IMR-90 (cell line): ENCODE data around the gene SMC1B. TPM values are rescaled to one million over a fixed set of nuclear protein-coding genes. Genes with fewer than 3 reads are reported as not detected.

Experiments
- ATAC-seq: fragments of 200-7000 bp; cut with Tn5 transposase; 2 replicates; pipeline ENCODE4 v1.9.1; 2020; ENCODE audit warnings: low read depth, mild to moderate bottlenecking, moderate library complexity
- BruUV-seq: library from RNA; stranded (reverse); fragments of 400-500 nt; replicated peaks from 2 replicates; lab custom pipeline; 2021; lab: Mats Ljungman, UMichigan
- CTCF ChIA-PET: fragments of 300-600 bp; formaldehyde crosslinking; extraction: SDS; loops from one replicate; lab custom pipeline; 2021; ENCODE audit warnings: antibody characterized with exemption; lab: Yijun Ruan, JAX
- POLR2A ChIA-PET: fragments of 300-600 bp; sonication (Branson Sonifier 250); formaldehyde crosslinking; loops from one replicate; lab custom pipeline; 2022; ENCODE audit warnings: antibody characterized with exemption; ENCODE audit not compliant: unreplicated experiment; lab: Charles Lee
- DNase-seq: peaks from one replicate; pipeline ENCODE4 v3.0.0; 2013
- H2AFZ ChIP-seq: replicated peaks from 2 replicates; pipeline ENCODE3; 2013; ENCODE audit warnings: low read length, mild to moderate bottlenecking; ENCODE audit not compliant: poor library complexity
- H2AK5ac ChIP-seq: 2 replicates; pipeline ENCODE4 v1.6.1; 2013; ENCODE audit warnings: low read depth, low read length, inconsistent platforms
- H2AK9ac ChIP-seq: replicated peaks from 2 replicates; pipeline ENCODE3; 2013; ENCODE audit warnings: mild to moderate bottlenecking, low read depth, low read length, moderate library complexity; ENCODE audit not compliant: poor library complexity
- H2BK120ac ChIP-seq: 2 replicates; pipeline ENCODE4 v1.6.1; 2013; ENCODE audit warnings: low read depth, low read length, inconsistent platforms
- H2BK15ac ChIP-seq: 3 replicates; pipeline ENCODE4 v1.6.1; 2013; ENCODE audit warnings: low read depth, low read length, inconsistent platforms
- H2BK20ac ChIP-seq: 2 replicates; pipeline ENCODE4 v1.6.1; 2013; ENCODE audit warnings: low read depth, mild to moderate bottlenecking, inconsistent platforms, low read length, moderate library complexity
- H2BK5ac ChIP-seq: 2 replicates; pipeline ENCODE4 v1.6.1; 2013; ENCODE audit warnings: mild to moderate bottlenecking, low read depth, low read length, inconsistent platforms; ENCODE audit not compliant: poor library complexity, severe bottlenecking
- H3K14ac ChIP-seq: replicated peaks from 2 replicates; pipeline ENCODE4 v1.6.1; 2013; ENCODE audit warnings: low read depth, low read length, inconsistent platforms
- H3K18ac ChIP-seq: 2 replicates; pipeline ENCODE4 v1.6.1; 2013; ENCODE audit warnings: low read depth, low read length, control low read depth
- H3K23ac ChIP-seq: 2 replicates; pipeline ENCODE4 v1.6.1; 2013; ENCODE audit warnings: low read depth, low read length, inconsistent platforms
- H3K27ac ChIP-seq: 2 replicates; pipeline ENCODE4 v1.5.1; 2013; ENCODE audit warnings: mild to moderate bottlenecking, control low read depth, low read length; ENCODE audit not compliant: insufficient read depth
- H3K27me3 ChIP-seq: 2 replicates; pipeline ENCODE4 v1.6.1; 2013; ENCODE audit warnings: low read length; ENCODE audit not compliant: control insufficient read depth, insufficient read depth
- H3K36me3 ChIP-seq: 2 replicates; pipeline ENCODE4 v1.6.1; 2013; ENCODE audit warnings: low read length, mixed read lengths; ENCODE audit not compliant: control insufficient read depth, insufficient read depth
- H3K4ac ChIP-seq: 2 replicates; pipeline ENCODE4 v1.6.1; 2013; ENCODE audit warnings: low read depth, low read length, inconsistent platforms
- H3K4me1 ChIP-seq: 2 replicates; pipeline ENCODE4 v1.6.1; 2013; ENCODE audit warnings: low read length, mixed read lengths; ENCODE audit not compliant: control insufficient read depth, insufficient read depth
- H3K4me2 ChIP-seq: 2 replicates; pipeline ENCODE4 v1.6.1; 2013; ENCODE audit warnings: low read depth, mild to moderate bottlenecking, control low read depth, low read length, moderate library complexity
- H3K4me3 ChIP-seq: 2 replicates; pipeline ENCODE4 v1.5.1; 2013; ENCODE audit warnings: low read depth, mild to moderate bottlenecking, control low read depth, low read length, moderate library complexity; ENCODE audit not compliant: insufficient read depth
- H3K56ac ChIP-seq: 2 replicates; pipeline ENCODE4 v1.6.1; 2013; ENCODE audit warnings: low read length, inconsistent platforms; ENCODE audit not compliant: insufficient read depth; ENCODE audit errors: extremely low read depth
- H3K79me1 ChIP-seq, 2 experiments: 2 replicates each; pipeline ENCODE4 v1.6.1; 2013; ENCODE audit warnings: low read length in 2 of 2, inconsistent platforms in 1 of 2, low read depth in 1 of 2
- H3K9ac ChIP-seq: 2 replicates; pipeline ENCODE4 v1.6.1; 2013; ENCODE audit warnings: low read depth, low read length, control low read depth
- H3K9me1 ChIP-seq: 2 replicates; pipeline ENCODE4 v1.6.1; 2013; ENCODE audit warnings: low read length, inconsistent platforms; ENCODE audit not compliant: insufficient read depth
- H3K9me3 ChIP-seq: 2 replicates; pipeline ENCODE4 v1.6.1; 2013; ENCODE audit warnings: low read length; ENCODE audit not compliant: control insufficient read depth, insufficient read depth
- H4K20me1 ChIP-seq: 2 replicates; pipeline ENCODE4 v1.6.1; 2013; ENCODE audit warnings: low read length, inconsistent platforms; ENCODE audit not compliant: insufficient read depth
- H4K5ac ChIP-seq: 2 replicates; pipeline ENCODE4 v1.6.1; 2013; ENCODE audit warnings: mild to moderate bottlenecking, low read depth, low read length, control low read depth
- H4K8ac ChIP-seq, 2 experiments: 2 replicates each; pipeline ENCODE4 v1.6.1; 2013; ENCODE audit warnings: low read depth in 2 of 2, low read length in 2 of 2, control low read depth in 1 of 2, inconsistent platforms in 1 of 2
- H4K91ac ChIP-seq: 2 replicates; pipeline ENCODE4 v1.6.1; 2013; ENCODE audit warnings: low read depth, low read length, inconsistent platforms; ENCODE audit not compliant: insufficient read depth
- BHLHE40 ChIP-seq: fragments of 150-350 bp; IDR thresholded peaks from 2 replicates; pipeline ENCODE4 v1.6.1; 2016; ENCODE audit warnings: mild to moderate bottlenecking, low read depth, low read length
- CEBPB ChIP-seq: IDR thresholded peaks from 2 replicates; pipeline ENCODE4 v1.6.1; 2012; ENCODE audit warnings: low read depth, low read length, improper control_type of control experiment
- CHD1 ChIP-seq: IDR thresholded peaks from 2 replicates; pipeline ENCODE4 v1.6.1; 2012; ENCODE audit warnings: low read depth, low read length, improper control_type of control experiment
- FOS ChIP-seq: fragments of 150-350 bp; IDR thresholded peaks from 2 replicates; pipeline ENCODE4 v1.6.1; 2016; ENCODE audit warnings: low read depth, low read length
- MXI1 ChIP-seq: IDR thresholded peaks from 2 replicates; pipeline ENCODE4 v1.6.1; 2012; ENCODE audit warnings: low read depth, mild to moderate bottlenecking, low read length, moderate library complexity, borderline replicate concordance
- NFE2L2 ChIP-seq: fragments of 150-350 bp; IDR thresholded peaks from 2 replicates; pipeline ENCODE4 v1.6.1; 2016; ENCODE audit warnings: low read depth, mild to moderate bottlenecking, low read length
- RCOR1 ChIP-seq: IDR thresholded peaks from 2 replicates; pipeline ENCODE4 v1.6.1; 2012; ENCODE audit warnings: mild to moderate bottlenecking, low read length, improper control_type of control experiment; ENCODE audit not compliant: insufficient replicate concordance
- RFX5 ChIP-seq: IDR thresholded peaks from 2 replicates; pipeline ENCODE4 v1.8.0; 2012; ENCODE audit warnings: low read depth, mild to moderate bottlenecking, low read length, moderate library complexity
- SMC3 ChIP-seq: fragments of 150-350 bp; IDR thresholded peaks from 2 replicates; pipeline ENCODE4 v1.6.1; 2016; ENCODE audit warnings: low read depth, mild to moderate bottlenecking, antibody characterized with exemption, low read length, moderate library complexity
- WGBS, 2 experiments: methylation state at CpG; one replicate each; pipeline versions ENCODE4 v1.1.5 to v1.1.7; 2013; ENCODE audit warnings: missing lambda C conversion rate in 2 of 2; ENCODE audit not compliant: insufficient read length in 1 of 2; ENCODE audit errors: extremely low coverage in 2 of 2; 5-methylcytosine and 5-hydroxymethylcytosine counted together
- dilution Hi-C: fragments of 300-500 bp; cut with HindIII; formaldehyde crosslinking; loops from one replicate; pipeline ENCODE4 v1.14.3; 2018; ENCODE audit warnings: low sequenced_read_pairs; ENCODE audit not compliant: unreplicated experiment
- in situ Hi-C: fragments of 300-500 bp; cut with MboI; formaldehyde crosslinking; loops from 3 replicates; pipeline ENCODE4 v1.14.3; 2019; ENCODE audit warnings: low sequenced_read_pairs, inconsistent platforms, mixed read lengths
- intact Hi-C: fragments of 100-400 bp; cut with micrococcal nuclease; formaldehyde crosslinking; loops from 2 replicates; pipeline ENCODE4 v1.10.0; 2022
- polyA plus RNA-seq, 3 experiments: library from polyadenylated mRNA; depleted of rRNA; stranded (reverse); fragments of >200 nt; gene quantifications; 2 replicates each; pipeline ENCODE4 v1.2.3, GENCODE V29; 2012; ENCODE audit warnings: low replicate concordance in 1 of 3
- total RNA-seq: library from RNA; depleted of rRNA; stranded (reverse); fragments of >200 nt; gene quantifications from 2 replicates; pipeline ENCODE4 v1.2.3, GENCODE V29; 2012
- TF ChIP-seq, protein P1 (sequence below): fragments of 150-350 bp; IDR thresholded peaks from 2 replicates; pipeline ENCODE4 v1.6.1; 2017; ENCODE audit warnings: mild to moderate bottlenecking, antibody characterized with exemption, low read length, low read depth
- TF ChIP-seq, protein P2 (sequence below): fragments of 150-350 bp; IDR thresholded peaks from 2 replicates; pipeline ENCODE4 v1.6.1; 2016; ENCODE audit warnings: low read depth, mild to moderate bottlenecking, low read length, moderate library complexity, borderline replicate concordance
- TF ChIP-seq, protein P3 (sequence below): conservative IDR thresholded peaks from 2 replicates; pipeline ENCODE4 v1.5.1; 2012; ENCODE audit warnings: mild to moderate bottlenecking, low read depth, low read length, improper control_type of control experiment

SMC1B gene
- total and polyA plus RNA-seq, 2 of the 4 experiments (the other 2 are of a cell fraction) = not detected

DNA sequence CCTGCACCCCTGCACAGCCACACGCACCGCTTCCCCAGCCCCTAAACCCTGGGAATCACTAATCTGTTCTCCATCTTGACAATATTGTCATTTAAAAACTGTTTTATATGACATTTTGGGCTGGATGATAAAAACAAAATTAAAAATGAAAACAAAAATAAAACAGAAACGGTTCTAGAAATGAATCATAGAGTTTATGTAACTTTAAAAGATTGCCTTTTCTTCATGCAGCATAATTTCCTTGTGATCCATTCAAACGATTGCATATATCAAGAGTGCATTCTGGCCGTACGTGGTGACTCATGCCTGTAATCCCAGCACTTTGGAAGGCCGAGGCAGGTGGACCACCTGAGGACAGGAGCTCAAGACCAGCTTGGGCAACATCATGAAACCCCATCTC is 110.2 kb downstream of the SMC1B start:
- Histone ChIP-seq H3K9me1 (no peaks in the 10 kb centered on the region), H2AK9ac (peak overlapping the region; percentile 42), H3K4me2 (no peak overlapping the region), H4K91ac (no peak overlapping the region), H3K9me3 (no peaks in the 10 kb centered on the region), H4K5ac (no peak overlapping the region), H2BK15ac (peak overlapping the region; percentile 67; the same call in 2 of the 3 replicates), H3K27ac (no peak overlapping the region), H3K56ac (no peak overlapping the region), H3K4ac (no peak overlapping the region; the same call in 1 of the 2 replicates), H2AK5ac (peak overlapping the region; percentile 54; the same call in 1 of the 2 replicates), H3K23ac (no peak overlapping the region), H3K18ac (no peak overlapping the region), H3K4me3 (no peak overlapping the region), H3K14ac (no peak overlapping the region), H4K8ac (no peak overlapping the region), H2AFZ (no peak overlapping the region), H2BK5ac (no peak overlapping the region), H3K27me3 (no peaks in the 10 kb centered on the region), H3K9ac (no peak overlapping the region), H4K20me1 (no peaks in the 10 kb centered on the region), H3K36me3 (no peaks in the 10 kb centered on the region), H2BK120ac (peak overlapping the region; percentile 45; the same call in 1 of the 2 replicates), H3K4me1 (0 out of 2 replicates have a peak, but pooled peaks cover 2% of the 10 kb centered on the region), H3K79me1 (no peaks in the 10 kb centered on the region), H2BK20ac (no peak overlapping the region)
- WGBS, 2 experiments = 92% methylated on average over 2 of the region's 7 CpGs; no CpG with 5 or more reads in 1 of the 2 experiments
- TF ChIP-seq CEBPB (no peak), MXI1 (no peak), RCOR1 (no peak), NFE2L2 (no peak), FOS (no peak), CHD1 (no peak), RFX5 (no peak), SMC3 (no peak), BHLHE40 (no peak)
- TF ChIP-seq, protein P1, sequence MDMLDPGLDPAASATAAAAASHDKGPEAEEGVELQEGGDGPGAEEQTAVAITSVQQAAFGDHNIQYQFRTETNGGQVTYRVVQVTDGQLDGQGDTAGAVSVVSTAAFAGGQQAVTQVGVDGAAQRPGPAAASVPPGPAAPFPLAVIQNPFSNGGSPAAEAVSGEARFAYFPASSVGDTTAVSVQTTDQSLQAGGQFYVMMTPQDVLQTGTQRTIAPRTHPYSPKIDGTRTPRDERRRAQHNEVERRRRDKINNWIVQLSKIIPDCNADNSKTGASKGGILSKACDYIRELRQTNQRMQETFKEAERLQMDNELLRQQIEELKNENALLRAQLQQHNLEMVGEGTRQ = no peak
- TF ChIP-seq, protein P2, sequence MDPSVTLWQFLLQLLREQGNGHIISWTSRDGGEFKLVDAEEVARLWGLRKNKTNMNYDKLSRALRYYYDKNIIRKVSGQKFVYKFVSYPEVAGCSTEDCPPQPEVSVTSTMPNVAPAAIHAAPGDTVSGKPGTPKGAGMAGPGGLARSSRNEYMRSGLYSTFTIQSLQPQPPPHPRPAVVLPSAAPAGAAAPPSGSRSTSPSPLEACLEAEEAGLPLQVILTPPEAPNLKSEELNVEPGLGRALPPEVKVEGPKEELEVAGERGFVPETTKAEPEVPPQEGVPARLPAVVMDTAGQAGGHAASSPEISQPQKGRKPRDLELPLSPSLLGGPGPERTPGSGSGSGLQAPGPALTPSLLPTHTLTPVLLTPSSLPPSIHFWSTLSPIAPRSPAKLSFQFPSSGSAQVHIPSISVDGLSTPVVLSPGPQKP = no peak
- TF ChIP-seq, protein P3, sequence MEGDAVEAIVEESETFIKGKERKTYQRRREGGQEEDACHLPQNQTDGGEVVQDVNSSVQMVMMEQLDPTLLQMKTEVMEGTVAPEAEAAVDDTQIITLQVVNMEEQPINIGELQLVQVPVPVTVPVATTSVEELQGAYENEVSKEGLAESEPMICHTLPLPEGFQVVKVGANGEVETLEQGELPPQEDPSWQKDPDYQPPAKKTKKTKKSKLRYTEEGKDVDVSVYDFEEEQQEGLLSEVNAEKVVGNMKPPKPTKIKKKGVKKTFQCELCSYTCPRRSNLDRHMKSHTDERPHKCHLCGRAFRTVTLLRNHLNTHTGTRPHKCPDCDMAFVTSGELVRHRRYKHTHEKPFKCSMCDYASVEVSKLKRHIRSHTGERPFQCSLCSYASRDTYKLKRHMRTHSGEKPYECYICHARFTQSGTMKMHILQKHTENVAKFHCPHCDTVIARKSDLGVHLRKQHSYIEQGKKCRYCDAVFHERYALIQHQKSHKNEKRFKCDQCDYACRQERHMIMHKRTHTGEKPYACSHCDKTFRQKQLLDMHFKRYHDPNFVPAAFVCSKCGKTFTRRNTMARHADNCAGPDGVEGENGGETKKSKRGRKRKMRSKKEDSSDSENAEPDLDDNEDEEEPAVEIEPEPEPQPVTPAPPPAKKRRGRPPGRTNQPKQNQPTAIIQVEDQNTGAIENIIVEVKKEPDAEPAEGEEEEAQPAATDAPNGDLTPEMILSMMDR = no peak
- CTCF ChIA-PET = no interaction called here
- DNase-seq = no peak
- intact Hi-C loops (no loop called here), in situ Hi-C loops (no loop called here), dilution Hi-C loops (no loop called here)
- no peak for ATAC-seq
- BruUV-seq = no TSS peak
- POLR2A ChIA-PET = no interaction called here
